ENCODE results near the gene RAB33A.

DNA sequence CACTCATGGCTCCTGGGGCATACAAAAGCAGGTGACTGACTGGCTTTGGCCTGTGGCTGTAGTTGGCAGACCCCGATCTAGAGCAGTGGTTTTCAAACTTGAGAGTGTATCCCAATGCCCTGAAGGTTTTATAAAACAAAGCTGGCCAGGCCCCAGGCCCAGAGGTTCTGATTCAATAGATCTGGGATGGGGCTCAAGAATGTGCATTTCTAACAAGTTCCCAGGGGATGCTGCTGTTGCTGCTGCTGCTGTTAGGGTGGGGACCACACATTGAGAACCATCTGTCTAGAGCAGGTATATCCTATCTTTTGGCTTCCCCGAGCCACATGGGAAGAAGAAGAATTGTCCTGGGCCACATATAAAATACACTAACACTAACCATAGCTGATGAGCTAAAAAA is 13.5 kb upstream of the RAB33A start:
- no peak for TF ChIP-seq CTCF (IDR thresholded peaks at IDR 0.05)
- no peak for TF ChIP-seq POLR2A (IDR thresholded peaks at IDR 0.05)

Measured in body of pancreas (tissue), 4 donors.